OCI-LY3 (cell line): ENCODE data around the gene OPCML.

ENCODE experiments used
- EZH2phosphoT487 ChIP-seq: fragments of 200-600 bp; shearing (Covaris generic); IDR thresholded peaks from 2 replicates; pipeline ENCODE4 v1.6.1; 2018; ENCODE audit warnings: antibody characterized with exemption, mixed run types, low read depth
- TF ChIP-seq, protein P1 (sequence below): fragments of 200-600, 300-600 bp; sonication (generic); IDR thresholded peaks from 2 replicates; pipeline ENCODE4 v1.5.1; 2014; ENCODE audit warnings: antibody characterized with exemption, low read length, low read depth

DNA sequence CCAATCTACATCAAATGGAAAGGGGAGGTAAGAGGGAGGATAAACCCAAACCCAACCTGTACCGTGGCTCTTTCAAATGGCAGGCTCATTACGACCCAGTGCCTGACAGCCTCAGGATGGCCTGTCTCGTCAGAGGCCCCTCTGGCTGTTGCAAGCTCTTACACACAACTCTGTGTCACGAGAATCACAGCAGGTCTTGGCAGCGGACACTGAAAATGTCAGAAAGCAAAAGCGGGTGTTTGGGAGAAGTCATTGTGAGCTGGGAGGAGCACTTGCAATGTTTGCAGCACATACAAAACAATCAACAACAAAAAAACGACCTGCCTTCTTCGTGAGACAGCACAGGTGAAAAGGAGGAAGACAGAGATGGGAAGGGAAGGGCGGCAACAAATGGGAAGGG, 248.1 kb downstream of the OPCML start:
- TF ChIP-seq, protein P1, sequence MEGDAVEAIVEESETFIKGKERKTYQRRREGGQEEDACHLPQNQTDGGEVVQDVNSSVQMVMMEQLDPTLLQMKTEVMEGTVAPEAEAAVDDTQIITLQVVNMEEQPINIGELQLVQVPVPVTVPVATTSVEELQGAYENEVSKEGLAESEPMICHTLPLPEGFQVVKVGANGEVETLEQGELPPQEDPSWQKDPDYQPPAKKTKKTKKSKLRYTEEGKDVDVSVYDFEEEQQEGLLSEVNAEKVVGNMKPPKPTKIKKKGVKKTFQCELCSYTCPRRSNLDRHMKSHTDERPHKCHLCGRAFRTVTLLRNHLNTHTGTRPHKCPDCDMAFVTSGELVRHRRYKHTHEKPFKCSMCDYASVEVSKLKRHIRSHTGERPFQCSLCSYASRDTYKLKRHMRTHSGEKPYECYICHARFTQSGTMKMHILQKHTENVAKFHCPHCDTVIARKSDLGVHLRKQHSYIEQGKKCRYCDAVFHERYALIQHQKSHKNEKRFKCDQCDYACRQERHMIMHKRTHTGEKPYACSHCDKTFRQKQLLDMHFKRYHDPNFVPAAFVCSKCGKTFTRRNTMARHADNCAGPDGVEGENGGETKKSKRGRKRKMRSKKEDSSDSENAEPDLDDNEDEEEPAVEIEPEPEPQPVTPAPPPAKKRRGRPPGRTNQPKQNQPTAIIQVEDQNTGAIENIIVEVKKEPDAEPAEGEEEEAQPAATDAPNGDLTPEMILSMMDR: no peak
- no peak for TF ChIP-seq EZH2phosphoT487
